Tibial nerve (tissue), 4 donors: ENCODE measurements around the gene RHOJ. TPM values are rescaled to one million over a fixed set of nuclear protein-coding genes. Genes with fewer than 3 reads are reported as not detected.

Experiments
- DNase-seq, 2 donors: peaks; one replicate each; pipeline ENCODE4 v3.0.0-alpha.2; 2019; ENCODE audit warnings: low spot score in 2 of 2
- H3K27ac ChIP-seq, 4 donors: fragments of 200-600 bp; sonication (generic) in 3 of 4; one replicate each; pipeline ENCODE4 v1.5.1; 2017 to 2019; ENCODE audit warnings: mild to moderate bottlenecking in 1 of 4
- H3K27me3 ChIP-seq, 2 donors: fragments of 200-600 bp; sonication (generic) in 1 of 2; one replicate each; pipeline versions ENCODE4 v1.5.1 to v1.6.0; 2017 to 2019
- H3K36me3 ChIP-seq, 3 donors: fragments of 200-600 bp; sonication (generic); one replicate each; pipeline ENCODE4 v1.5.1; 2018 to 2019
- H3K4me1 ChIP-seq, 4 donors: fragments of 200-600 bp; sonication (generic) in 3 of 4; one replicate each; pipeline ENCODE4 v1.5.1; 2017 to 2019
- H3K4me3 ChIP-seq, 4 donors: fragments of 200-600 bp; sonication (generic) in 3 of 4; one replicate each; pipeline ENCODE4 v1.5.1; 2017 to 2019; ENCODE audit warnings: mild to moderate bottlenecking in 1 of 4, moderate library complexity in 1 of 4
- H3K9me3 ChIP-seq, 4 donors: fragments of 200-600 bp; sonication (generic) in 3 of 4; one replicate each; pipeline ENCODE4 v1.5.1; 2017 to 2019
- CTCF ChIP-seq, 5 experiments: fragments of 200-600 bp in 3 of 5; fragments of 450-650 bp in 2 of 5; sonication (generic) in 3 of 5; IDR thresholded peaks; one replicate each; pipeline ENCODE4 v1.5.1; 2016 to 2019; ENCODE audit warnings: antibody characterized with exemption in 5 of 5, mild to moderate bottlenecking in 3 of 5, moderate library complexity in 2 of 5
- EP300 ChIP-seq, 2 donors: sonication (generic); formaldehyde crosslinking; IDR thresholded peaks; one replicate each; pipeline ENCODE4 v1.6.1; 2017; ENCODE audit warnings: antibody characterized with exemption in 2 of 2, mild to moderate bottlenecking in 1 of 2
- POLR2A ChIP-seq, 2 donors: fragments of 450-650 bp; IDR thresholded peaks; one replicate each; pipeline ENCODE4 v1.6.1; 2017; ENCODE audit warnings: antibody characterized with exemption in 2 of 2, mild to moderate bottlenecking in 2 of 2, moderate library complexity in 2 of 2
- WGBS, 2 donors: methylation state at CpG; one replicate each; pipeline ENCODE4 v1.1.5; 2018; 5-methylcytosine and 5-hydroxymethylcytosine counted together
- total RNA-seq, 4 donors: library from RNA; depleted of rRNA; stranded (reverse); fragments of >200 nt; gene quantifications; one replicate each; pipeline ENCODE4 v1.1.0, GENCODE V29; 2016

Gene RHOJ
- total RNA-seq, 4 donors from 2014 or later = 10.0 to 20.7 (median 11.6) TPM

- H3K9me3 ChIP-seq = peaks cover 0 to 5% (median 0%) of the 10 kb centered on the region in 4 donors
- H3K27ac ChIP-seq = no peak overlapping the region
- 62 to 63% methylated on average over 2 of the region's 2 CpGs for WGBS, 2 donors
- TF ChIP-seq POLR2A (IDR thresholded peaks at IDR 0.05) (no peak), CTCF (IDR thresholded peaks at IDR 0.05) (no peak)
- DNase-seq = no peak
- no peak overlapping the region for H3K4me3 ChIP-seq
- peaks cover 0 to 10% (median 0%) of the 10 kb centered on the region in 3 donors for H3K36me3 ChIP-seq
- H3K27me3 ChIP-seq = no peaks in the 10 kb centered on the region
- peaks cover 0 to 53% (median 6%) of the 10 kb centered on the region in 4 donors for H3K4me1 ChIP-seq
These were observed 24.0 kb downstream of the RHOJ start for GRCh38 chr14:63228217-63228616.

- peaks cover 0 to 5% (median 0%) of the 10 kb centered on the region in 4 donors for H3K9me3 ChIP-seq
- H3K36me3 ChIP-seq = peaks cover 0 to 10% (median 0%) of the 10 kb centered on the region in 3 donors
- no peak overlapping the region for H3K4me3 ChIP-seq
- H3K27ac ChIP-seq = no peak overlapping the region
- H3K27me3 ChIP-seq = no peaks in the 10 kb centered on the region
- peaks cover 0 to 48% (median 2%) of the 10 kb centered on the region in 4 donors for H3K4me1 ChIP-seq
- DNase-seq = no peak
- 45 to 54% methylated on average over 5 of the region's 5 CpGs for WGBS, 2 donors
- TF ChIP-seq CTCF (IDR thresholded peaks at IDR 0.05) = no peak
- TF ChIP-seq POLR2A (IDR thresholded peaks at IDR 0.05) = no peak
- no peak for TF ChIP-seq EP300 (IDR thresholded peaks at IDR 0.05)
These were observed 25.3 kb downstream of the RHOJ start for GRCh38 chr14:63229330-63230059.

- H3K4me3 ChIP-seq = no peak overlapping the region
- WGBS, 2 donors = 55 to 68% methylated on average over 3 of the region's 3 CpGs
- peaks cover 0 to 59% (median 6%) of the 10 kb centered on the region in 4 donors for H3K4me1 ChIP-seq
- H3K27me3 ChIP-seq = no peaks in the 10 kb centered on the region
- TF ChIP-seq POLR2A (IDR thresholded peaks at IDR 0.05) (no peak), EP300 (IDR thresholded peaks at IDR 0.05) (no peak), CTCF (IDR thresholded peaks at IDR 0.05) (no peak)
- H3K36me3 ChIP-seq = peaks cover 0 to 10% (median 0%) of the 10 kb centered on the region in 3 donors
- DNase-seq = no peak
- H3K27ac ChIP-seq = no peak overlapping the region
- H3K9me3 ChIP-seq = peaks cover 0 to 5% (median 0%) of the 10 kb centered on the region in 4 donors
These were observed 27.5 kb downstream of the RHOJ start for GRCh38 chr14:63231766-63232165.

GRCh38 chr14:63237791-63238190, 33.5 kb downstream of the RHOJ start:
- DNase-seq = no peak
- H3K4me3 ChIP-seq = no peak overlapping the region
- no peaks in the 10 kb centered on the region for H3K36me3 ChIP-seq
- H3K9me3 ChIP-seq = no peaks in the 10 kb centered on the region
- no peak for TF ChIP-seq CTCF (IDR thresholded peaks at IDR 0.05)
- TF ChIP-seq POLR2A (IDR thresholded peaks at IDR 0.05) = no peak
- TF ChIP-seq EP300 (IDR thresholded peaks at IDR 0.05) = no peak
- H3K27ac ChIP-seq = no peak overlapping the region
- WGBS, 2 donors = 87 to 95% methylated on average over 7 of the region's 7 CpGs
- H3K27me3 ChIP-seq = no peaks in the 10 kb centered on the region
- peaks cover 0 to 63% (median 9%) of the 10 kb centered on the region in 4 donors for H3K4me1 ChIP-seq

- Histone ChIP-seq H3K4me3 (no peak overlapping the region), H3K27me3 (no peaks in the 10 kb centered on the region), H3K9me3 (no peaks in the 10 kb centered on the region), H3K27ac (peak overlapping the region in 1 of 4 donors; percentile 30), H3K36me3 (no peaks in the 10 kb centered on the region), H3K4me1 (peaks cover 0 to 43% (median 7%) of the 10 kb centered on the region in 4 donors)
- TF ChIP-seq EP300 (IDR thresholded peaks at IDR 0.05) (no peak), POLR2A (IDR thresholded peaks at IDR 0.05) (no peak), CTCF (IDR thresholded peaks at IDR 0.05) (no peak)
- no peak for DNase-seq
- 38 to 41% methylated on average over 2 of the region's 2 CpGs for WGBS, 2 donors
These were observed 36.0 kb downstream of the RHOJ start for GRCh38 chr14:63240221-63240620.
